ENCODE measurements around the gene LHPP. TPM values are rescaled to one million over a fixed set of nuclear protein-coding genes. Genes with fewer than 3 reads are reported as not detected.

The LHPP gene
- total RNA-seq, 1 donor from 2014 or later: 4.2 TPM

GRCh38 chr10:124470544-124471434 is 9.2 kb downstream of the LHPP start:
- Mint-ChIP-seq H3K4me3 (ENCODE audit: unreplicated experiment) (no peak overlapping the region), H3K4me1 (ENCODE audit: unreplicated experiment) (peaks cover 3% of the 10 kb centered on the region), H3K27ac (ENCODE audit: unreplicated experiment) (no peak overlapping the region), H3K36me3 (ENCODE audit: low read depth, unreplicated experiment) (peaks cover 3% of the 10 kb centered on the region), H3K27me3 (ENCODE audit: unreplicated experiment) (no peaks in the 10 kb centered on the region), H3K9me3 (ENCODE audit: unreplicated experiment) (no peaks in the 10 kb centered on the region)
- no peak for TF ChIP-seq CTCF (IDR thresholded peaks at IDR 0.05; ENCODE audit: unreplicated experiment)
- DNase-seq (ENCODE audit: low spot score): no peak

- no peaks in the 10 kb centered on the region for H3K27me3 Mint-ChIP-seq (ENCODE audit: unreplicated experiment)
- H3K27ac Mint-ChIP-seq (ENCODE audit: unreplicated experiment): no peak overlapping the region
- H3K4me1 Mint-ChIP-seq (ENCODE audit: unreplicated experiment): peaks cover 3% of the 10 kb centered on the region
- TF ChIP-seq CTCF (IDR thresholded peaks at IDR 0.05; ENCODE audit: unreplicated experiment): no peak
- no peak for DNase-seq (ENCODE audit: low spot score)
- no peak overlapping the region for H3K4me3 Mint-ChIP-seq (ENCODE audit: unreplicated experiment)
- H3K9me3 Mint-ChIP-seq (ENCODE audit: unreplicated experiment): no peaks in the 10 kb centered on the region
- H3K36me3 Mint-ChIP-seq (ENCODE audit: low read depth, unreplicated experiment): peaks cover 3% of the 10 kb centered on the region
These were observed 10.4 kb downstream of the LHPP start for GRCh38 chr10:124472071-124472470.

- H3K4me3 Mint-ChIP-seq (ENCODE audit: unreplicated experiment): no peak overlapping the region
- no peak overlapping the region for H3K27ac Mint-ChIP-seq (ENCODE audit: unreplicated experiment)
- no peaks in the 10 kb centered on the region for H3K9me3 Mint-ChIP-seq (ENCODE audit: unreplicated experiment)
- DNase-seq (ENCODE audit: low spot score): no peak
- no peaks in the 10 kb centered on the region for H3K27me3 Mint-ChIP-seq (ENCODE audit: unreplicated experiment)
- H3K4me1 Mint-ChIP-seq (ENCODE audit: unreplicated experiment): peaks cover 3% of the 10 kb centered on the region
- peaks cover 3% of the 10 kb centered on the region for H3K36me3 Mint-ChIP-seq (ENCODE audit: low read depth, unreplicated experiment)
- TF ChIP-seq CTCF (IDR thresholded peaks at IDR 0.05; ENCODE audit: unreplicated experiment): no peak
These were observed 11.4 kb downstream of the LHPP start for GRCh38 chr10:124473070-124473469.

- no peak overlapping the region for H3K27ac Mint-ChIP-seq (ENCODE audit: unreplicated experiment)
- no peak overlapping the region for H3K4me3 Mint-ChIP-seq (ENCODE audit: unreplicated experiment)
- DNase-seq (ENCODE audit: low spot score): no peak
- H3K9me3 Mint-ChIP-seq (ENCODE audit: unreplicated experiment): no peaks in the 10 kb centered on the region
- H3K27me3 Mint-ChIP-seq (ENCODE audit: unreplicated experiment): peaks cover 2% of the 10 kb centered on the region
- peaks cover 3% of the 10 kb centered on the region for H3K4me1 Mint-ChIP-seq (ENCODE audit: unreplicated experiment)
- H3K36me3 Mint-ChIP-seq (ENCODE audit: low read depth, unreplicated experiment): peaks cover 3% of the 10 kb centered on the region
- no peak for TF ChIP-seq CTCF (IDR thresholded peaks at IDR 0.05; ENCODE audit: unreplicated experiment)
These were observed 13.0 kb downstream of the LHPP start for GRCh38 chr10:124474514-124475070.

Measured in endothelial cell (in vitro differentiated cells).